Hepatocyte (in vitro differentiated cells): ENCODE data around the gene DIAPH2.

Source experiments
- CTCF ChIP-seq: fragments of 200-600 bp; sonication (generic); IDR thresholded peaks from 2 replicates; pipeline ENCODE4 v1.5.1; 2016; ENCODE audit warnings: antibody characterized with exemption, mild to moderate bottlenecking; ENCODE audit not compliant: poor library complexity
- EZH2 ChIP-seq: fragments of 200-600 bp; sonication (generic); IDR thresholded peaks from 2 replicates; pipeline ENCODE4 v1.6.1; 2016; ENCODE audit warnings: antibody characterized with exemption, mild to moderate bottlenecking, borderline replicate concordance
- EZH2phosphoT487 ChIP-seq: fragments of 200-600 bp; sonication (generic); IDR thresholded peaks from one replicate; pipeline ENCODE4 v1.6.1; 2018; ENCODE audit warnings: antibody characterized with exemption, mild to moderate bottlenecking, low read depth, moderate library complexity; ENCODE audit not compliant: unreplicated experiment, severe bottlenecking

DNA sequence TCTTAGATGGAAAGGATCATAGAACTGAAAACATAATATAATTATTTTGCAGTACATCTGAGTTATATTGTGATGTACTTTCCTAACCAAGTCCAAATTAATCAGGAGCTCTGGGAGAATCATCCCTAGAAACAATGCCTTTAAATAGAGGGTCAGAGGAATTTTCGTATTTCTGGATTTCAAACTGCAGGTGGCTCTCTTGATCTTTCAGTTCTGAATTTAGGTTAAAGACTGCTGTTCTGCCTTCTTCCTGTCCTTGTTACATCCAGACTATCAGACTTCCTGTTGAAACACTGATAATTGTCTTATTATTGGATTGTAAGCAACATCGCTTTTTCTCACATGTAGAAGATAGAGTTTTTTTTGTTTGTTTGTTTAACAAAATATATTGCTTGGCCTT lies 341.8 kb downstream of the DIAPH2 start:
- TF ChIP-seq CTCF = peak; percentile 37
- no peak for TF ChIP-seq EZH2phosphoT487
- TF ChIP-seq EZH2 = no peak
